ENCODE data around the gene LAG3.
A peak's percentile ranks its signal among the peaks of the same experiment; 100 is the strongest.

LAG3 gene

DNA sequence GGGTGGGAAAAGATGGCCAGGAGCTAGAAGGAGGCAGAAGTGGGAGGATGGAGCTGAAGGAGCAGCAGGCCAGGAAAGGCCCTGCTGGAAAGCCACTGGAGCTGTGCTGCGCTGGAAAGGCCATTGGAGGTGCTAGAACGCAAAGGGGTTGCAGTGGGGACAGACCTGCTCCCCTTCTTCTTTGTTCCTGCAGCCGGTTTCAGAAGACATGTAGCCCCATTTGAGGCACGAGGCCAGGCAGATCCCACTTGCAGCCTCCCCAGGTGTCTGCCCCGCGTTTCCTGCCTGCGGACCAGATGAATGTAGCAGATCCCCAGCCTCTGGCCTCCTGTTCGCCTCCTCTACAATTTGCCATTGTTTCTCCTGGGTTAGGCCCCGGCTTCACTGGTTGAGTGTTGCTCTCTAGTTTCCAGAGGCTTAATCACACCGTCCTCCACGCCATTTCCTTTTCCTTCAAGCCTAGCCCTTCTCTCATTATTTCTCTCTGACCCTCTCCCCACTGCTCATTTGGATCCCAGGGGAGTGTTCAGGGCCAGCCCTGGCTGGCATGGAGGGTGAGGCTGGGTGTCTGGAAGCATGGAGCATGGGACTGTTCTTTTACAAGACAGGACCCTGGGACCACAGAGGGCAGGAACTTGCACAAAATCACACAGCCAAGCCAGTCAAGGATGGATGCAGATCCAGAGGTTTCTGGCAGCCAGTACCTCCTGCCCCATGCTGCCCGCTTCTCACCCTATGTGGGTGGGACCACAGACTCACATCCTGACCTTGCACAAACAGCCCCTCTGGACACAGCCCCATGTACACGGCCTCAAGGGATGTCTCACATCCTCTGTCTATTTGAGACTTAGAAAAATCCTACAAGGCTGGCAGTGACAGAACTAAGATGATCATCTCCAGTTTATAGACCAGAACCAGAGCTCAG lies 47.0 kb downstream of the LAG3 start:
- CTCF ChIA-PET: interaction anchor here (1.5 to 13.0 kb wide), 3 partner anchors 8 to 66 kb away, joined by 3 to 97 read pairs (median 35); partner anchors contain the start of gene MLF2

DNA sequence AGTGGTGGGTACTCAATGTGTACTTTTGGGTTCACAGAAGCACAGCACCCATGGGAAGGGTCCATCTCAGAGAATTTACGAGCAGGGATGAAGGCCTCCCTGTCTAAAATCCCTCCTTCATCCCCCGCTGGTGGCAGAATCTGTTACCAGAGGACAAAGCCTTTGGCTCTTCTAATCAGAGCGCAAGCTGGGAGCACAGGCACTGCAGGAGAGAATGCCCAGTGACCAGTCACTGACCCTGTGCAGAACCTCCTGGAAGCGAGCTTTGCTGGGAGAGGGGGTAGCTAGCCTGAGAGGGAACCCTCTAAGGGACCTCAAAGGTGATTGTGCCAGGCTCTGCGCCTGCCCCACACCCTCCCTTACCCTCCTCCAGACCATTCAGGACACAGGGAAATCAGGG lies 47.8 kb downstream of the LAG3 start:
- no peak overlapping the region for H3K27ac ChIP-seq (ENCODE audit: insufficient read depth in 1 of 2, low read depth in 1 of 2, low read length in 2 of 2, poor library complexity in 1 of 2, severe bottlenecking in 2 of 2)
- ChIA-PET POLR2A (no interaction called here), CTCF (interaction anchor here (1.5 to 13.0 kb wide), 5 partner anchors 8 to 67 kb away, joined by 3 to 97 read pairs (median 25); partner anchors contain the start of genes MLF2 and PTMS)
- no peaks in the 10 kb centered on the region for H3K9me3 ChIP-seq (ENCODE audit: control extremely low read depth in 1 of 5, control insufficient read depth in 4 of 5, insufficient read depth in 2 of 5, low read depth in 1 of 5, low read length in 4 of 5)
- WGBS (ENCODE audit: insufficient coverage): 100% methylated on average over 5 of the region's 5 CpGs
- H3K27me3 ChIP-seq (replicated peaks in 2 of 5; ENCODE audit: control insufficient read depth in 4 of 5, insufficient read depth in 5 of 5, low read length in 4 of 5): no peaks in the 10 kb centered on the region
- H3K4me3 ChIP-seq (ENCODE audit: control insufficient read depth in 1 of 7, extremely low read depth in 1 of 7, insufficient read depth in 4 of 7, low read depth in 2 of 7, low read length in 6 of 7): no peak overlapping the region
- no peak for DNase-seq
- H3K36me3 ChIP-seq (ENCODE audit: control insufficient read depth in 4 of 4, insufficient read depth in 4 of 4, low read length in 3 of 4): no peaks in the 10 kb centered on the region
- H3K4me1 ChIP-seq (ENCODE audit: control extremely low read depth in 1 of 4, control insufficient read depth in 4 of 4, insufficient read depth in 4 of 4, low read length in 3 of 4): peaks cover 0 to 25% (median 19%) of the 10 kb centered on the region in 4 experiments

More for the DNA sequence above, 47.0 kb downstream of the LAG3 start:
- POLR2A ChIA-PET: no interaction called here
- Histone ChIP-seq H3K27me3 (replicated peaks in 2 of 5; ENCODE audit: control insufficient read depth in 4 of 5, insufficient read depth in 5 of 5, low read length in 4 of 5) (no peaks in the 10 kb centered on the region), H3K36me3 (ENCODE audit: control insufficient read depth in 4 of 4, insufficient read depth in 4 of 4, low read length in 3 of 4) (no peaks in the 10 kb centered on the region), H3K9me3 (ENCODE audit: control extremely low read depth in 1 of 5, control insufficient read depth in 4 of 5, insufficient read depth in 2 of 5, low read depth in 1 of 5, low read length in 4 of 5) (no peaks in the 10 kb centered on the region), H3K4me1 (ENCODE audit: control extremely low read depth in 1 of 4, control insufficient read depth in 4 of 4, insufficient read depth in 4 of 4, low read length in 3 of 4) (peaks cover 0 to 25% (median 19%) of the 10 kb centered on the region in 4 experiments), H3K4me3 (ENCODE audit: control insufficient read depth in 1 of 7, extremely low read depth in 1 of 7, insufficient read depth in 4 of 7, low read depth in 2 of 7, low read length in 6 of 7) (no peak overlapping the region), H3K27ac (ENCODE audit: insufficient read depth in 1 of 2, low read depth in 1 of 2, low read length in 2 of 2, poor library complexity in 1 of 2, severe bottlenecking in 2 of 2) (no peak overlapping the region)
- over 99% methylated on average over 11 of the region's 13 CpGs for WGBS (ENCODE audit: insufficient coverage)
- DNase-seq: no peak

DNA sequence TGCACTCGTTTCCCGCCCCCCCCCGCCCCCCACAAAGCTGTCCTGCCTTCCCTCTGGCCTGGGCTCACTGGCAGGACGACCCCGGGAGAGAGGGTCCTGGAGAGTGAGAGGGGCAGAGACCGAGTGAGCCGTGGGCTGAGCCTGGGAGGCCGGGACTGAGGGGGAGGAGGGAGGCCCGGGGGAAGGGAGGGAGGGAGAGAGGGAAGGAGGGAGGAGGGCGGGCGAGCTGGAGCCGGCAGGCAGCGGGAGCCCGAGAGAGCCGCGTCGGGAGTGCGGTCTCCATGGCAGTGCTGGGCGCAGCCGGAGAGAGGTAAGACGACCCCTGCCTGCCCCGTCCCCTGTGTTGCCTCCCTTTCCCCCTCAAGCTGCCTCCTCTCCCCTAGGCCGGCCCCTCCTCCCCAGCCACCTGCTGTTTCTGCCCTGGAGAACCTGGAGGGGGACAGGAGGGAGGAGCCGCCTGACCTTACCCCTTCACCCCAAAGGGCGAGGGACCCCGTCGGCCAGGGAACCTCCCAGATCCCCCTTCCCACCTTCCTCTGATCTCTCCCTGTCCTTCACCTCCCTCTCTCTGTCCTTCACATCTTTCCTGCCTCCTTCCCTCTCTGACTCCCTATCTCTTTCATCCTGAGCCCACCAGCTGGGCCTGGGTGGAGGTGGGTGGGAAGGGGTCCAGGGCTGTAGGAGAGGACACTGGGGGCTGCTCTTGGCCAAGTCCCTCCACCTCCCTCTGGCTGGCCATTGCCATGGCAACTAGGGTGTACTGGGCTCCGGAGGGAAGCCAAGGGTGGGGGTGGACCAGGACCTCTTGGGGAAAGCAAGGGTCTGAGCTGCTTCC lies 49.5 kb downstream of the LAG3 start, which contains the start of gene GPR162:
Gene GPR162 (plus strand): TSS at position 231 of the 835 bp plus-strand sequence. CDS start 2,078 bp downstream, outside the sequence.
- POLR2A ChIA-PET: interaction anchor here (1.1 to 1.2 kb wide), 2 partner anchors 35 to 69 kb away, joined by 7 to 10 read pairs; partner anchors contain the start of gene MLF2
- H3K9me3 ChIP-seq (ENCODE audit: control extremely low read depth in 1 of 5, control insufficient read depth in 4 of 5, insufficient read depth in 2 of 5, low read depth in 1 of 5, low read length in 4 of 5): no peaks in the 10 kb centered on the region
- CTCF ChIA-PET: interaction anchor here (0.7 to 13.0 kb wide), 13 partner anchors 10 to 203 kb away, joined by 3 to 97 read pairs (median 4); partner anchors contain the start of genes CD4, MLF2 and PTMS
- peaks cover 0 to 22% (median 19%) of the 10 kb centered on the region in 4 experiments for H3K4me1 ChIP-seq (ENCODE audit: control extremely low read depth in 1 of 4, control insufficient read depth in 4 of 4, insufficient read depth in 4 of 4, low read length in 3 of 4)
- H3K36me3 ChIP-seq (ENCODE audit: control insufficient read depth in 4 of 4, insufficient read depth in 4 of 4, low read length in 3 of 4): no peaks in the 10 kb centered on the region
- H3K4me3 ChIP-seq (ENCODE audit: control insufficient read depth in 1 of 7, extremely low read depth in 1 of 7, insufficient read depth in 4 of 7, low read depth in 2 of 7, low read length in 6 of 7): peak within 1 kb of the TSS in 6 of 7 experiments; percentile 39 to 72 (median 57)
- 0% methylated on average over 10 of the region's 28 CpGs for WGBS (ENCODE audit: insufficient coverage)
- no peaks in the 10 kb centered on the region for H3K27me3 ChIP-seq (replicated peaks in 2 of 5; ENCODE audit: control insufficient read depth in 4 of 5, insufficient read depth in 5 of 5, low read length in 4 of 5)
- DNase-seq: peak; percentile 29 to 59 (median 53)
- no peak within 1 kb of the TSS for H3K27ac ChIP-seq (ENCODE audit: insufficient read depth in 1 of 2, low read depth in 1 of 2, low read length in 2 of 2, poor library complexity in 1 of 2, severe bottlenecking in 2 of 2)

DNA sequence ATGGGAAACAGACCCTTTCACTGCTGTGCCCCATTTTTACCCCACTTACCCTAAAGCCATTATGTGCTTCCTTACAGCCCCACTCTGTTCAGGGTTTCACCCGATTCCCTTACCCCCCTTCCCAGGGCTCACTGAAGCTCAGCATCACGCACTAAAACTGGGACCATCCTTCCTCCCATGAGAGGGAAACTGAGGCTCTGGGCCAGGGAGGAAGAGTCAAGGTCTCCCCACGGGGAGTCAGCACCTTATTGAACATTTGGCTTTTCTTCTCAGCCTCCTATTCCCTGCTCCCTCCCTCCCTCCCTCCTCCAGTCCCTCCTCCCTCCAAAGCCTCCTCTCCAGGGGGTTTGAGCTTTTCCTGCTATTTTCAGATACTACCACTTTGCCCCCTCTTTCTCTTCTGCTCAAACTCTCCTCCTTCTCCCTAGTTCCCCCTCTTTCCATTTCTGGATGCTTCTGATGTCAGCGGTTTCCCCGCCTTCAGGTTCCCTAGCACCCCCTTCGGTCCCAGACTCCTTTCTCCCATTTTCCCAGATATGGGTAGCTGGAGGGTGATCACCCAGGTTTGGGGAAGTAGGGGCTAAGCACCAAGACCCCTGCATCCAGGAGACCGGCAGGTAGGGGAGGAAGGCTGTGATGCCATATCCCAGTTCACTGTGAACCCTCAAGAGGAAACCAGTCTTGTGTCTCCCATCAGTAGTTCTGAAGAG lies 50.3 kb downstream of the LAG3 start:
- H3K36me3 ChIP-seq (ENCODE audit: control insufficient read depth in 4 of 4, insufficient read depth in 4 of 4, low read length in 3 of 4): no peaks in the 10 kb centered on the region
- no peak for DNase-seq
- no peaks in the 10 kb centered on the region for H3K27me3 ChIP-seq (replicated peaks in 2 of 5; ENCODE audit: control insufficient read depth in 4 of 5, insufficient read depth in 5 of 5, low read length in 4 of 5)
- WGBS (ENCODE audit: insufficient coverage): 83% methylated on average over 3 of the region's 7 CpGs
- peaks cover 0 to 29% (median 24%) of the 10 kb centered on the region in 4 experiments for H3K4me1 ChIP-seq (ENCODE audit: control extremely low read depth in 1 of 4, control insufficient read depth in 4 of 4, insufficient read depth in 4 of 4, low read length in 3 of 4)
- ChIA-PET POLR2A (interaction anchor here (0.6 to 1.2 kb wide), 3 partner anchors 35 to 352 kb away, joined by 3 to 10 read pairs (median 7); partner anchors contain the start of gene MLF2), CTCF (interaction anchor here (0.9 to 13.0 kb wide), 12 partner anchors 11 to 246 kb away, joined by 3 to 97 read pairs (median 8); partner anchors contain the start of genes CD4, MLF2 and PTMS)
- H3K4me3 ChIP-seq (ENCODE audit: control insufficient read depth in 1 of 7, extremely low read depth in 1 of 7, insufficient read depth in 4 of 7, low read depth in 2 of 7, low read length in 6 of 7): peak overlapping the region in 3 of 7 experiments; percentile 37 to 72 (median 61)
- no peaks in the 10 kb centered on the region for H3K9me3 ChIP-seq (ENCODE audit: control extremely low read depth in 1 of 5, control insufficient read depth in 4 of 5, insufficient read depth in 2 of 5, low read depth in 1 of 5, low read length in 4 of 5)
- no peak overlapping the region for H3K27ac ChIP-seq (ENCODE audit: insufficient read depth in 1 of 2, low read depth in 1 of 2, low read length in 2 of 2, poor library complexity in 1 of 2, severe bottlenecking in 2 of 2)

DNA sequence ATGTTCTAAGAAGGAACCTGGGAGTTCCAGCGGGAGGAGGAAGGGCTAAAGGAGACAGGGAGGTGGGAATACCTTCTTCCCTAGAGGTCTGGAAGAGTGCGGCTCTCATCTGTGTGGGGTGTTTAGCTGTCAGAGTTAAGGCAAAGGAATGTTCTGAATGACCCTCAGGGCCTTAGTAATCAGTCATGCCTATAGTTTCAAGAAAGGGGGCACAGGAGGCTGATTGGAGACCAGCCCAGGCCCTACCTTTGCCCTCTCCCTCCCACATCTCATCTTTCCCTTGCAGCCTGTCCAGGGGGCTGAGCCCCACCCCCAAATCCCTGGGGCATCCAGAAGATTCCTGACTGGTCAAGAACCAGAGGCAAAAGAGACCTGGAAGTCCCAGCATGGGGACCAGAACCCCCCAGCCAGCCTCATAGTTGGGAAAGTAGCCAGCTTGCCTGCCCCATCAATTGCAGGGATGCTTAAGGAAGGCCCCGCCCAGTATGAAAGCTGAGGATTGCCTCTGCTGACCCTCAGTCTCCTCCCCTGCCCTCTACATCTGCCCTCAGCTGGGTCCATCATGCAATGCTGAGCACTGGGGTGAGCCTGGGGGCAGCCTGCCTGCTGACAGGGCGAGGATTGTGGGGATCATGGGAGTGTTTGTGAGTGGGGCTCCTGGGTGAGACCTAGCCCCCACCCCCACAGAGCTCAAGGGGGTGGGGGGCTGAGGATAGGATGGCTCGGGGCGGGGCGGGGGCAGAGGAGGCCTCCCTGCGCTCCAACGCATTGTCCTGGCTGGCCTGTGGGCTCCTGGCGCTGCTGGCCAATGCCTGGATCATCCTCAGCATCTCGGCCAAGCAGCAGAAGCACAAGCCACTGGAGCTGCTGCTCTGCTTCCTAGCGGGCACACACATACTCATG lies 51.1 kb downstream of the LAG3 start:
- Histone ChIP-seq H3K27ac (ENCODE audit: insufficient read depth in 1 of 2, low read depth in 1 of 2, low read length in 2 of 2, poor library complexity in 1 of 2, severe bottlenecking in 2 of 2) (no peak overlapping the region), H3K27me3 (replicated peaks in 2 of 5; ENCODE audit: control insufficient read depth in 4 of 5, insufficient read depth in 5 of 5, low read length in 4 of 5) (no peaks in the 10 kb centered on the region), H3K9me3 (ENCODE audit: control extremely low read depth in 1 of 5, control insufficient read depth in 4 of 5, insufficient read depth in 2 of 5, low read depth in 1 of 5, low read length in 4 of 5) (no peaks in the 10 kb centered on the region), H3K4me3 (ENCODE audit: control insufficient read depth in 1 of 7, extremely low read depth in 1 of 7, insufficient read depth in 4 of 7, low read depth in 2 of 7, low read length in 6 of 7) (no peak overlapping the region), H3K4me1 (ENCODE audit: control extremely low read depth in 1 of 4, control insufficient read depth in 4 of 4, insufficient read depth in 4 of 4, low read length in 3 of 4) (peaks cover 0 to 33% (median 29%) of the 10 kb centered on the region in 4 experiments), H3K36me3 (ENCODE audit: control insufficient read depth in 4 of 4, insufficient read depth in 4 of 4, low read length in 3 of 4) (no peaks in the 10 kb centered on the region)
- POLR2A ChIA-PET: no interaction called here
- CTCF ChIA-PET: interaction anchor here (1.0 to 13.0 kb wide), 18 partner anchors 11 to 245 kb away, joined by 3 to 97 read pairs (median 4); partner anchors contain the start of genes CD4, LAG3, MLF2 and PTMS
- whole genome bisulfite sequencing (ENCODE audit: insufficient coverage): 94% methylated on average over 3 of the region's 12 CpGs
- DNase-seq: no peak

Data from common myeloid progenitor, CD34-positive (primary cell).